ENCODE data around the gene UBE2L6.
A peak's percentile ranks its signal among the peaks of the same experiment; 100 is the strongest.
"Not testable (repeated sequence)": the region's sequence is repeated elsewhere in the genome, so short reads cannot be mapped to it uniquely, and the experiment has no call there.

UBE2L6 gene

GRCh38 chr11:57566005-57566904, 1.2 kb downstream of the UBE2L6 start:
- no peak for DNase-seq

GRCh38 chr11:57562596-57562995, 4.9 kb downstream of the UBE2L6 start:
- DNase-seq, result no peak

- no peak for DNase-seq
Observed at GRCh38 chr11:57560146-57560545, 7.3 kb downstream of the UBE2L6 start.

- no peak for DNase-seq
Observed at GRCh38 chr11:57556041-57556440, 11.4 kb downstream of the UBE2L6 start.

GRCh38 chr11:57555393-57555792, 12.1 kb downstream of the UBE2L6 start:
- no peak for DNase-seq

- DNase-seq, result no peak
Observed at GRCh38 chr11:57552479-57552878, 15.0 kb downstream of the UBE2L6 start.

GRCh38 chr11:57551941-57552340, 15.5 kb downstream of the UBE2L6 start:
- no peak for DNase-seq

GRCh38 chr11:57549983-57550382, 17.5 kb downstream of the UBE2L6 start:
- DNase-seq, result no peak

GRCh38 chr11:57547854-57548377, 19.6 kb downstream of the UBE2L6 start:
- no peak for DNase-seq

GRCh38 chr11:57546869-57547475, 20.5 kb downstream of the UBE2L6 start:
- no peak for DNase-seq

GRCh38 chr11:57546451-57546850, 21.0 kb downstream of the UBE2L6 start:
- no peak for DNase-seq

GRCh38 chr11:57545883-57546282, 21.6 kb downstream of the UBE2L6 start:
- no peak for DNase-seq

GRCh38 chr11:57544566-57544965, 22.9 kb downstream of the UBE2L6 start:
- no peak for DNase-seq

GRCh38 chr11:57543593-57543992, 23.9 kb downstream of the UBE2L6 start:
- DNase-seq, result no peak

GRCh38 chr11:57542582-57542981, 24.9 kb downstream of the UBE2L6 start:
- no peak for DNase-seq

GRCh38 chr11:57541169-57541568, 26.3 kb downstream of the UBE2L6 start:
- DNase-seq, result no peak

GRCh38 chr11:57539342-57539741, 28.1 kb downstream of the UBE2L6 start:
- no peak for DNase-seq

- DNase-seq, result peak; percentile 29
Observed at GRCh38 chr11:57536947-57537619, 30.4 kb downstream of the UBE2L6 start, which contains the start of gene SMTNL1. Gene SMTNL1, plus strand, starts transcription at chr11:57537595. Its CDS starts 5,048 bp downstream, at chr11:57542643.

- not testable (repeated sequence) for DNase-seq
Observed at GRCh38 chr11:57534449-57534848, 33.0 kb downstream of the UBE2L6 start.

- DNase-seq, result peak; percentile 96
Observed at GRCh38 chr11:57530596-57531507, 36.6 kb downstream of the UBE2L6 start, which contains the start of gene TIMM10. Gene TIMM10, minus strand, starts transcription at chr11:57530754. Its CDS starts 565 bp downstream, at chr11:57530189.

GRCh38 chr11:57530215-57530595, 37.3 kb downstream of the UBE2L6 start:
- DNase-seq, result no peak

- DNase-seq, result no peak
Observed at GRCh38 chr11:57529012-57529411, 38.5 kb downstream of the UBE2L6 start.

All from right hindlimb (tissue), 1 donor.